Hematopoietic multipotent progenitor cell (in vitro differentiated cells): ENCODE measurements around the gene GPM6B. TPM values are rescaled to one million over a fixed set of nuclear protein-coding genes. Genes with fewer than 3 reads are reported as not detected.
A peak's percentile ranks its signal among the peaks of the same experiment; 100 is the strongest.

Source experiments
- DNase-seq, 3 donors: peaks; one replicate each; pipeline ENCODE4 v3.0.0-alpha.2; 2011 to 2015; ENCODE audit warnings: low read depth in 2 of 3, low spot score in 2 of 3
- total RNA-seq: library from RNA; depleted of rRNA; stranded (reverse); fragments of >200 nt; gene quantifications from one replicate; pipeline ENCODE4 v1.2.3, GENCODE V29; 2012

GPM6B gene, protein sequence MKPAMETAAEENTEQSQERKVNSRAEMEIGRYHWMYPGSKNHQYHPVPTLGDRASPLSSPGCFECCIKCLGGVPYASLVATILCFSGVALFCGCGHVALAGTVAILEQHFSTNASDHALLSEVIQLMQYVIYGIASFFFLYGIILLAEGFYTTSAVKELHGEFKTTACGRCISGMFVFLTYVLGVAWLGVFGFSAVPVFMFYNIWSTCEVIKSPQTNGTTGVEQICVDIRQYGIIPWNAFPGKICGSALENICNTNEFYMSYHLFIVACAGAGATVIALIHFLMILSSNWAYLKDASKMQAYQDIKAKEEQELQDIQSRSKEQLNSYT
- 0.81 TPM for total RNA-seq

- no peak for DNase-seq
These were observed at the start of gene GPM6B for GRCh38 chrX:13816643-13817627. TSS of gene GPM6B (minus strand) at chrX:13817093. CDS start at chrX:13816904, 189 bp downstream.

GRCh38 chrX:13864264-13864663, 47.4 kb upstream of the GPM6B start:
- no peak for DNase-seq

- DNase-seq = no peak
These were observed 46.4 kb upstream of the GPM6B start for GRCh38 chrX:13863324-13863723.

DNA sequence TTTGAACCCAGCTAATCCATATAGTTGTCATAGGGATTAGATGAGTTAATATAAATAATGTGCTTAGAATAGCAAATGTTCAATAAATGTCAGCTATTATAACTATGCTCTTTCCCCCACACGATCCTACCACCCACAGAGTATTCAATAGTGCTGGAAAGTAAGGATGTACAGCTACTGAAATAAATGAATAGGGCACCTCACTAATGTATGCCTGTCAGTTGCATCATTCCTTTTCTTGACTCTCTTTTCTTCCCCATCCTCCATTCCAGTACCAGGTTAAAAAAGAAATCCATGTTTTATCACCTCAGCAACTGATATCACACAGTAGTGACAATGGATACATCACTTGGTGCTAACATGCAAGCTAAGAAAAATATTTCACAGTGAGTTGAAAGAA, 42.8 kb upstream of the GPM6B start:
- DNase-seq = no peak

DNA sequence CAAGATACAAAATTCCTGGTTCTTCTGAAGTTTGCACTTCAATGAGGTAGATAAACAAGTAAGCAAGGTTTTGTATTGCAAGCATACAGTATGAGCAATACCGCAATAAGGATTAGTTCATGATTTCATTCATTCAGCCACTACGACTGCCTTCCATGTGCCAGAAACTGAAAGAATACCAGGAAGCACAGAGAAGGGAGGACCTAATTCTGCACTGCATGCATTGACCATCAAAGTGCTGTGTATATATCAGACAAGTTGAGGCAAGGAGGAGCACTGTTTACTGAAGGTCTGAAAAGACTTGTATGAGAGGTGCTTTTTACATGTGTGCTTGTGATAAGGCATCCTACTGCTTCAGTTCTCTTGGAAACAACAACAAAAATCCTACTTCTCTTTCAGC, 40.9 kb upstream of the GPM6B start:
- DNase-seq = no peak

GRCh38 chrX:13855689-13856450, 39.0 kb upstream of the GPM6B start:
- no peak for DNase-seq

DNA sequence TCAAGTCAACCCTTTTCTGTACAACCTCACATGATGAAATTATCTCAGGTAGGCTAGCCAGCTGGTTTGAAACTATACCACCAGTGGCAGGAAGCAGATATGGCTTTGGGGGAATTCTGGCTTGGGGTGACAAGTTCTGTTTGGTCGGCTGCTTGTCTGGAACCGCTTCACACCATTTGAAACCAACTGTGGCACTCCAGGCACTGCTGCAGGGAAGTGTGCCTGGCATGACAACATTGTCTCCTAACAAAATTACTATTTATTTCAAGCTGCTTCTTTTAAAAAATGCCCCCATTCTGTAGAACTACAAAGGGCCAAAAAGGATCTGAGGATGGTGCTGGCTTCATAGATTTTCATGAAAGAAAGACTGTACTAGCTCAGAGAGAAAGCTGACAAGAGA, 37.1 kb upstream of the GPM6B start:
- DNase-seq = no peak

GRCh38 chrX:13852001-13852695, 35.3 kb upstream of the GPM6B start:
- peak in 1 of 3 donors; percentile 14 for DNase-seq

DNA sequence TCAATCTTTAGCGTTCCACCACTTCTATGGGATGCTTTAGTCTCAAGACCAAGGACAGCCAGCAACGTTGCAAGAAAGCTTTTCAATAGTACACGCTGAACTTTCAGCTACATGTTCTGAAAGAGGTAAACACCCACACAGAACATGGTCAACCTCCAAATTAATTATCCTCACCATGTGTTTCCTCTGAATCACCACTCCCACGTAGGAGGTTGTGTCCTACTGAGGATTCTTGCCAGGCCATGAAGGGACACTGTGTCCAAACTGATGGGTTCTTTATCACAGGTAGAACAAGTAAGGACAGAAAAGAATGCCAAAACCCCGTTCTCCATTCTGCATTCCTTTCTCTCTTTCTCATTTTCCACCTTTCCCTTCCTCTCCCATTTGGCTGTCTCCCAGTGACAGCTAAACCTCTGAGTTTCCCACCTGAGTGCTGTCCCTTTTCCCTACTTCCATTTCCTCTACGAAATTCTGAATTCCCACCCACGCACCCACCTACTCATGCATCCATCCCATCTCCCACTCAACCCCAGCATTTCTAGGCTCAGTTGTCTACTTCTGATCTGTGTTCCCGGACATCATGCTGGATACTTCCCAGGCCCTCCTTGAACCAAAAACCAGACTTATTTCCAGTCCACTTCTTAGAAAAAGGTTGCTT, 29.0 kb upstream of the GPM6B start:
- DNase-seq = no peak

- no peak for DNase-seq
These were observed 26.3 kb upstream of the GPM6B start for GRCh38 chrX:13843150-13843721.

- no peak for DNase-seq
These were observed 23.2 kb upstream of the GPM6B start for GRCh38 chrX:13840121-13840520.

- DNase-seq = no peak
These were observed 20.4 kb upstream of the GPM6B start for GRCh38 chrX:13837290-13837745.

DNA sequence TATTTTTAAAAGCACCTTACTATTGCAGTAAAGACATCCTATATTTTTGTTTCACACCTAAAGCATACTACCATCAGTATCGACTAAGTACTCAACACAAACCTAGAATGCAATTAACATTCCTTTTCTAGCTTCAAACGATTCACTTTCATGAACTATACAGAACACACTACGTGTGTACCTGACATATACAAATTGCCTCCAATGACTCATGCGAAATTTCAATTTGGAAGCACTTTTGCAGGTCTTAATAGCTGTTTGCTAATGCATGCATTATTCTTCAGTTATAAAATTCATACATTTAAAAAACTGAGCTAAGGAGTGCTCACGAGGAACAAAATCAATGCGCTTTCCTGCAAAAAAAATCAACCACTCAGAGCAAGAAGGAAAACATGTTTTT, 19.7 kb upstream of the GPM6B start:
- no peak for DNase-seq

DNA sequence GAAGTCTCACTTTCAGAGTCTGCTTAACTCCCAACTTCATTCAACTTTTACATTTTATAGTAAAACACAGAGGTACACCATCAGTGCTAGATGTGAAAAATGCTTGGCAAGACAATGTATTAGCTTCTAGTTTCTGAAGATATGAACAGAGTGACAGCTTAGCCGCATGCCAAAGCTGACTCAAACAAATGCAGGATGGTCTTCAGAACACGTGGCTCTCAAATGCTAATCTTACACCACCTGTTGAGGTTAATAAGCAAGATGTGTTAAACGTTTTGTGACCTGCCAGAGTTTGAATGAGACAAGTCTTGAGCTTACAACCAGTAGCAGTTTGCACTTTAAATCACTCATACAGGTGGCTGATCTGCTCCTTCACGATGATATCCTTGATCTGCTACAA, 18.9 kb upstream of the GPM6B start:
- DNase-seq = no peak

DNA sequence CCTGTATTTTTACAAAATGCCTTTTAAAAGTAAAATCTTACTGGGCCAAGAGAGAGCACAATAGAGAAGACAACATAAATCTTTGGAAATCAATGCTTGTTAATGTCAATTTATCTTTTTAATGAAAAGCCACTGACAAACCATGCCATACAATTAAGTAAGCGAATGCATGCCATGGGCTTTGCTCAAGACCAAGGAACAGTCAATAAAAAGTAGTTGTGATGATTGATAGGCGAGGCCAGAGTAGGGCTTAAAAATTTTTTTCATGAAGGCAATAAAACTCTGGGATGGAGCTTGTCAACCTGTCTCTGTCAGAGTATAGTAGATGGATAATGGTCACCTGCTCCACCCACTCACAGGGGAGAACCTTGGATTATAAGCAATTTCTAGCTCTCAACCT, 17.5 kb upstream of the GPM6B start:
- no peak for DNase-seq

GRCh38 chrX:13829983-13830382, 13.1 kb upstream of the GPM6B start:
- no peak for DNase-seq

GRCh38 chrX:13828392-13828791, 11.5 kb upstream of the GPM6B start:
- no peak for DNase-seq

- DNase-seq = no peak
These were observed 10.6 kb upstream of the GPM6B start for GRCh38 chrX:13827298-13828090.

DNA sequence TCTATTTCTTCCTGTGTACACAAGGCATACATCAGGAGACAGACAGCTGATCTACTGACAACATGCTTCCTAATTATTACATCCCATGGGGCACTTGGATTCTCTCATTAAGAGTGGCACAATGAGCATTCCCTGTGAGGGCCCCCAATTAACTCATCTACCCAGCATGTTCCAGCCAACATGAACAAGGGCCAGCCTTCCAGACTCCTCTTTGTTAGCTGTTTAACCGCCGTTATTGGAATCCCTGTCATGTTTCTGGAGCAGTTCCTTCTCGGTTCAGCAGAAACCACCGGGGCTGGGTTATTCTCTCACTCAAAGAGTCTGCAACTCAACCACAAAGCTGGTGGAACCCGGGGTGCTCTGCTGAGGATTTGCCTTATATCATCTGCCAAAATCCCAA, 9.9 kb upstream of the GPM6B start:
- DNase-seq = no peak
